Measurements from ENCODE around the gene BOLL. TPM values are rescaled to one million over a fixed set of nuclear protein-coding genes. Genes with fewer than 3 reads are reported as not detected.

Gene BOLL
- total RNA-seq, 1 experiment from 2014 or later: not detected

DNA sequence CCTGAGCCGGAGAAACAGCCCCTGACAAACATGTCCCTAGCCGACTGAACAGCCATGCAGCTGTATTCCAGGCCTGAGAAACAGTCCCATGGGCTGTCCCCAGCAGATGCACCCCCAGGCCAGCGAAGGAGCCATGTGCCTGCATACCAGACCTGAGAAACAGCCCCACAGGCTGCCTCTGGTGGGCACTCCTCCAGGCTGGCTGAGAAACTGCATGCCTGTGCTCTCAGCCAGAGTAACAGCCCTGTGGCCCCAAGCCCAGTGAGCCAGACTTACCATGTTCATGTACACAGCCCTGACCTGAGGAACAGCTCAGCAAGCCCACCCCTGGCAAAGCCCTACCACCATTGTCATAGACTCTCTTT lies 24.8 kb downstream of the BOLL start:
- no peak overlapping the region for H3K9ac ChIP-seq (ENCODE audit: extremely low read depth, insufficient read length, low read length)
- H2AFZ ChIP-seq (ENCODE audit: low read length): no peak overlapping the region
- TF ChIP-seq, protein P1, sequence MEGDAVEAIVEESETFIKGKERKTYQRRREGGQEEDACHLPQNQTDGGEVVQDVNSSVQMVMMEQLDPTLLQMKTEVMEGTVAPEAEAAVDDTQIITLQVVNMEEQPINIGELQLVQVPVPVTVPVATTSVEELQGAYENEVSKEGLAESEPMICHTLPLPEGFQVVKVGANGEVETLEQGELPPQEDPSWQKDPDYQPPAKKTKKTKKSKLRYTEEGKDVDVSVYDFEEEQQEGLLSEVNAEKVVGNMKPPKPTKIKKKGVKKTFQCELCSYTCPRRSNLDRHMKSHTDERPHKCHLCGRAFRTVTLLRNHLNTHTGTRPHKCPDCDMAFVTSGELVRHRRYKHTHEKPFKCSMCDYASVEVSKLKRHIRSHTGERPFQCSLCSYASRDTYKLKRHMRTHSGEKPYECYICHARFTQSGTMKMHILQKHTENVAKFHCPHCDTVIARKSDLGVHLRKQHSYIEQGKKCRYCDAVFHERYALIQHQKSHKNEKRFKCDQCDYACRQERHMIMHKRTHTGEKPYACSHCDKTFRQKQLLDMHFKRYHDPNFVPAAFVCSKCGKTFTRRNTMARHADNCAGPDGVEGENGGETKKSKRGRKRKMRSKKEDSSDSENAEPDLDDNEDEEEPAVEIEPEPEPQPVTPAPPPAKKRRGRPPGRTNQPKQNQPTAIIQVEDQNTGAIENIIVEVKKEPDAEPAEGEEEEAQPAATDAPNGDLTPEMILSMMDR (conservative IDR thresholded peaks at IDR 0.05): no peak
- no CpG with 5 or more reads among the region's 3 CpGs for WGBS (ENCODE audit: extremely low coverage, insufficient read length, low lambda C conversion rate)
- H2BK120ac ChIP-seq (ENCODE audit: low read depth, low read length, poor library complexity, severe bottlenecking): no peak overlapping the region
- H3K4me1 ChIP-seq (ENCODE audit: insufficient read depth, low read length): no peaks in the 10 kb centered on the region
- no peak overlapping the region for H3K56ac ChIP-seq (ENCODE audit: insufficient read length, low read depth, low read length)
- no peaks in the 10 kb centered on the region for H3K79me2 ChIP-seq (ENCODE audit: insufficient read depth, low read length)
- no peak overlapping the region for H4K8ac ChIP-seq (replicated peaks; ENCODE audit: insufficient read length, low read depth, low read length)
- no peak overlapping the region for H2AK5ac ChIP-seq (ENCODE audit: insufficient read length, low read length)
- no peak overlapping the region for H3K4ac ChIP-seq (ENCODE audit: low read depth, low read length)
- no peak overlapping the region for H4K5ac ChIP-seq (ENCODE audit: insufficient read length, low read depth, low read length)
- H3K14ac ChIP-seq (ENCODE audit: insufficient read depth, low read length): no peak overlapping the region
- no peak overlapping the region for H2BK12ac ChIP-seq (ENCODE audit: insufficient read length, low read depth, low read length)
- DNase-seq: peak; percentile 29
- no peak overlapping the region for H3T11ph ChIP-seq (ENCODE audit: low read length)
- H3K27ac ChIP-seq (ENCODE audit: insufficient read length, low read depth, low read length): no peak overlapping the region
- no peaks in the 10 kb centered on the region for H3K9me3 ChIP-seq (ENCODE audit: control insufficient read depth, low read depth, low read length)
- H2BK20ac ChIP-seq (ENCODE audit: low read depth, low read length, poor library complexity, severe bottlenecking): no peak overlapping the region
- Mint-ChIP-seq H3K27ac (no peak overlapping the region), H3K36me3 (ENCODE audit: insufficient read depth in 1 of 3, low read depth in 3 of 3) (peaks cover 3 to 15% (median 4%) of the 10 kb centered on the region in 3 experiments; a peak in 4 of 7 replicates), H3K4me1 (peaks cover 3% of the 10 kb centered on the region in 2 experiments; a peak in 3 of 4 replicates), H3K27me3 (ENCODE audit: low read depth) (peaks cover 3% of the 10 kb centered on the region; the same call in 1 of the 2 replicates), H3K4me3 (no peak overlapping the region), H3K9me3 (peaks cover 15 to 16% of the 10 kb centered on the region in 2 experiments)
- no peak overlapping the region for H2BK15ac ChIP-seq (ENCODE audit: low read depth, low read length)
- no peak overlapping the region for H3K18ac ChIP-seq (ENCODE audit: insufficient read length, low read depth, low read length)
- no peak overlapping the region for H3K4me2 ChIP-seq (ENCODE audit: insufficient read depth, insufficient read length, low read length)
- no peaks in the 10 kb centered on the region for H3K23me2 ChIP-seq (ENCODE audit: insufficient read length, low read depth, low read length, poor library complexity, severe bottlenecking)
- no peaks in the 10 kb centered on the region for H4K20me1 ChIP-seq (ENCODE audit: control insufficient read depth, insufficient read depth, insufficient read length)
- H4K91ac ChIP-seq (ENCODE audit: insufficient read length, low read depth, low read length): no peak overlapping the region
- H2BK5ac ChIP-seq (ENCODE audit: insufficient read length, low read length): no peak overlapping the region
- no peaks in the 10 kb centered on the region for H3K79me1 ChIP-seq (ENCODE audit: insufficient read depth, low read depth, low read length, poor library complexity, severe bottlenecking)
- no peaks in the 10 kb centered on the region for H3K27me3 ChIP-seq (ENCODE audit: insufficient read depth, low read length)
- H3K23ac ChIP-seq (ENCODE audit: insufficient read length, low read depth, low read length): no peak overlapping the region

Measured in H9 (cell line).